ENCODE results near the gene SMURF1. TPM values are rescaled to one million over a fixed set of nuclear protein-coding genes. Genes with fewer than 3 reads are reported as not detected.

The SMURF1 gene
- total and polyA plus RNA-seq, 4 donors: 2.9 to 16.8 (median 5.9) TPM

DNA sequence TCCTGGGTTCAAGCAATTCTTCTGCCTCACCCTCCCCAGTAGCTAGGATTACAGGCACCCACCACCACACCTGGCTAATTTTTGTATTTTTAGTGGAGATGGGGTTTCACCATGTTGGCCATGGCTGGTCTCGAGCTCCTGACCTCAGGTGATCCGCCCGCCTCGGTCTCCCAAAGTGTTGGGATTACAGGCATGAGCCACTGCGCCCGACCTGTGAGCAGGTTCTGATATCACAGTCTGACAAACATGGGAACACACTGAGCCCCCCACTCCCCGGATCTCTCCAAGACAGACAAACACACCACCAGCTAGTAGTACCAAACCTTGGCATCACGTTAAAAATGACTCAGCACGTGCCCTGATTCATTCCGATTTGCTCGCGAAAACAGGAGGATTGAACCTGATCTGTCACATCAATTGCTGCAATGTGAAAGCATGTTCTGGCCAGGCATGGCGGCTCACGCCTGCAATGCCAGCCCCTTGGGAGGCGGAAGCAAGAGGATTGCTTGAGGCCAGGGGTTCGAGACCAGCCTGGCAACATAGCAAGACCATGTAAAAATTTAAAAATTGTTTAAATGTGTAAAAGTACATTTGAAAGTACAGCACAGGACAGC is 106.5 kb downstream of the SMURF1 start:
- TF ChIP-seq EGR1 (IDR thresholded peaks at IDR 0.05; ENCODE audit: low read depth in 2 of 2): no peak
- no peak for TF ChIP-seq ZBTB33 (IDR thresholded peaks at IDR 0.05)
- TF ChIP-seq JUND (IDR thresholded peaks at IDR 0.05): no peak
- TF ChIP-seq HNF4G (IDR thresholded peaks at IDR 0.05): no peak
- TF ChIP-seq NR2F2 (IDR thresholded peaks at IDR 0.05): no peak
- TF ChIP-seq RXRA (IDR thresholded peaks at IDR 0.05): no peak
- TF ChIP-seq, protein P1, sequence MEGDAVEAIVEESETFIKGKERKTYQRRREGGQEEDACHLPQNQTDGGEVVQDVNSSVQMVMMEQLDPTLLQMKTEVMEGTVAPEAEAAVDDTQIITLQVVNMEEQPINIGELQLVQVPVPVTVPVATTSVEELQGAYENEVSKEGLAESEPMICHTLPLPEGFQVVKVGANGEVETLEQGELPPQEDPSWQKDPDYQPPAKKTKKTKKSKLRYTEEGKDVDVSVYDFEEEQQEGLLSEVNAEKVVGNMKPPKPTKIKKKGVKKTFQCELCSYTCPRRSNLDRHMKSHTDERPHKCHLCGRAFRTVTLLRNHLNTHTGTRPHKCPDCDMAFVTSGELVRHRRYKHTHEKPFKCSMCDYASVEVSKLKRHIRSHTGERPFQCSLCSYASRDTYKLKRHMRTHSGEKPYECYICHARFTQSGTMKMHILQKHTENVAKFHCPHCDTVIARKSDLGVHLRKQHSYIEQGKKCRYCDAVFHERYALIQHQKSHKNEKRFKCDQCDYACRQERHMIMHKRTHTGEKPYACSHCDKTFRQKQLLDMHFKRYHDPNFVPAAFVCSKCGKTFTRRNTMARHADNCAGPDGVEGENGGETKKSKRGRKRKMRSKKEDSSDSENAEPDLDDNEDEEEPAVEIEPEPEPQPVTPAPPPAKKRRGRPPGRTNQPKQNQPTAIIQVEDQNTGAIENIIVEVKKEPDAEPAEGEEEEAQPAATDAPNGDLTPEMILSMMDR (IDR thresholded peaks at IDR 0.05; ENCODE audit: low read depth, low read length, missing input control): no peak
- no peak for TF ChIP-seq FOXA1 (IDR thresholded peaks at IDR 0.05)
- TF ChIP-seq YY1 (IDR thresholded peaks at IDR 0.05): no peak
- TF ChIP-seq SP1 (IDR thresholded peaks at IDR 0.05): no peak
- TF ChIP-seq, protein P2, sequence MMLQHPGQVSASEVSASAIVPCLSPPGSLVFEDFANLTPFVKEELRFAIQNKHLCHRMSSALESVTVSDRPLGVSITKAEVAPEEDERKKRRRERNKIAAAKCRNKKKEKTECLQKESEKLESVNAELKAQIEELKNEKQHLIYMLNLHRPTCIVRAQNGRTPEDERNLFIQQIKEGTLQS (IDR thresholded peaks at IDR 0.05): no peak
- no peak for TF ChIP-seq TAF1 (conservative IDR thresholded peaks at IDR 0.05)
- no peak for TF ChIP-seq MAX (IDR thresholded peaks at IDR 0.05)
- TF ChIP-seq, protein P3, sequence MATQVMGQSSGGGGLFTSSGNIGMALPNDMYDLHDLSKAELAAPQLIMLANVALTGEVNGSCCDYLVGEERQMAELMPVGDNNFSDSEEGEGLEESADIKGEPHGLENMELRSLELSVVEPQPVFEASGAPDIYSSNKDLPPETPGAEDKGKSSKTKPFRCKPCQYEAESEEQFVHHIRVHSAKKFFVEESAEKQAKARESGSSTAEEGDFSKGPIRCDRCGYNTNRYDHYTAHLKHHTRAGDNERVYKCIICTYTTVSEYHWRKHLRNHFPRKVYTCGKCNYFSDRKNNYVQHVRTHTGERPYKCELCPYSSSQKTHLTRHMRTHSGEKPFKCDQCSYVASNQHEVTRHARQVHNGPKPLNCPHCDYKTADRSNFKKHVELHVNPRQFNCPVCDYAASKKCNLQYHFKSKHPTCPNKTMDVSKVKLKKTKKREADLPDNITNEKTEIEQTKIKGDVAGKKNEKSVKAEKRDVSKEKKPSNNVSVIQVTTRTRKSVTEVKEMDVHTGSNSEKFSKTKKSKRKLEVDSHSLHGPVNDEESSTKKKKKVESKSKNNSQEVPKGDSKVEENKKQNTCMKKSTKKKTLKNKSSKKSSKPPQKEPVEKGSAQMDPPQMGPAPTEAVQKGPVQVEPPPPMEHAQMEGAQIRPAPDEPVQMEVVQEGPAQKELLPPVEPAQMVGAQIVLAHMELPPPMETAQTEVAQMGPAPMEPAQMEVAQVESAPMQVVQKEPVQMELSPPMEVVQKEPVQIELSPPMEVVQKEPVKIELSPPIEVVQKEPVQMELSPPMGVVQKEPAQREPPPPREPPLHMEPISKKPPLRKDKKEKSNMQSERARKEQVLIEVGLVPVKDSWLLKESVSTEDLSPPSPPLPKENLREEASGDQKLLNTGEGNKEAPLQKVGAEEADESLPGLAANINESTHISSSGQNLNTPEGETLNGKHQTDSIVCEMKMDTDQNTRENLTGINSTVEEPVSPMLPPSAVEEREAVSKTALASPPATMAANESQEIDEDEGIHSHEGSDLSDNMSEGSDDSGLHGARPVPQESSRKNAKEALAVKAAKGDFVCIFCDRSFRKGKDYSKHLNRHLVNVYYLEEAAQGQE (IDR thresholded peaks at IDR 0.05): no peak
- no peak for TF ChIP-seq RAD21 (IDR thresholded peaks at IDR 0.05)
- TF ChIP-seq HNF4A (conservative IDR thresholded peaks at IDR 0.05): no peak
- TF ChIP-seq GABPA (IDR thresholded peaks at IDR 0.05 in 1 of 2, conservative IDR thresholded peaks at IDR 0.05 in 1 of 2): no peak
- no peak for TF ChIP-seq FOXA2 (IDR thresholded peaks at IDR 0.05)
- no peak overlapping the region for H3K4me3 ChIP-seq (ENCODE audit: low read depth in 1 of 3, low read length in 3 of 3)
- 95% methylated on average over 16 of the region's 16 CpGs for WGBS
- H3K27me3 ChIP-seq (ENCODE audit: control insufficient read depth in 4 of 4, insufficient read depth in 4 of 4, low read length in 3 of 4): no peaks in the 10 kb centered on the region
- peaks cover 0 to 37% (median 22%) of the 10 kb centered on the region in 4 donors for H3K4me1 ChIP-seq (ENCODE audit: control insufficient read depth in 4 of 4, insufficient read depth in 4 of 4, low read length in 3 of 4)
- DNase-seq (ENCODE audit: low spot score): no peak
- no peak overlapping the region for H3K27ac ChIP-seq (ENCODE audit: low read depth in 1 of 2, low read length in 2 of 2)
- no peak overlapping the region for H3K9ac ChIP-seq (ENCODE audit: low read depth in 1 of 2, low read length in 2 of 2)
- H3K36me3 ChIP-seq (ENCODE audit: control insufficient read depth in 4 of 4, insufficient read depth in 3 of 4, low read depth in 1 of 4, low read length in 3 of 4): peaks cover 13 to 55% (median 43%) of the 10 kb centered on the region in 4 donors
- H3K9me3 ChIP-seq (ENCODE audit: control insufficient read depth in 4 of 4, low read length in 3 of 4): no peaks in the 10 kb centered on the region
